HuH-7.5 (cell line): Measurements from ENCODE around the gene FAM72D.
"Not testable (repeated sequence)": the region's sequence is repeated elsewhere in the genome, so short reads cannot be mapped to it uniquely, and the experiment has no call there.

ENCODE experiments used
- DNase-seq: peaks from one replicate; pipeline ENCODE4 v3.0.0; 2011; ENCODE audit warnings: low spot score

FAM72D gene

GRCh38 chr1:145095284-145096057, at the start of gene FAM72D, which contains the start of gene SRGAP2B:
TSS of gene FAM72D (plus strand) at chr1:145095974. CDS start at chr1:145096848, 874 bp downstream.
TSS of gene SRGAP2B (minus strand) at chr1:145095328. CDS start at chr1:145092901, 2,427 bp downstream.
- not testable (repeated sequence) for DNase-seq

GRCh38 chr1:145047553-145047952, 48.2 kb upstream of the FAM72D start:
- DNase-seq = not testable (repeated sequence)

DNA sequence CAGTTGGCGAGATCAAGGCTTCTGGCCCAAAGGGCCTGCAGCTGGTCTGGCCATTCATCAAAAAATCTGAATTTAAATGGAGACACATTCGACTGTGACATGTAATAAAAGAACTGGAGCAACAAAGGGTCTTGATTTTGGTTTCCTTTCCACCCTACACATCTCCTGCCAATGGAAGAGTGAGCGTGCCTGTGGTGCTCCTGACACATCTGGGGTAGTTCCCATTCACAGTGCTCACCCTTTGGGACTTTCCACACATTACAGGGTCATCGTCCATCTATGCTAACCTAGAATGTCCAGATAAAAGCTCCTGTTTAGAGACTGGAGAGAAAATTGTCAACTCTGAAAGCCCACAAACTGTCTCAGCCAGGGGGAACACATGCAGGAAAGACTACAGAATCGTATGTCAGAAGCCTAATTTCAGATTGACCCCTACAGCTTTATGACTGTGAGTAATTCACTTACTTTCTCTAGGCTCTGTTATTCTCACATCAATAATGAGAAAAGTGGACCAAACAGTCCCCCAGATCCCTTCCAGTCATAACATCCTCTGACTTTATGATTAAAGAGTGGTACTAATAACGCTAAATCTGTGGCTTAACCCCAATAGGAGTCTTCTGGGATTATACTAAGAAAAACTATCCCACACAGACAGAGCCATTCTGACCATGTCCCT, 47.5 kb upstream of the FAM72D start:
- not testable (repeated sequence) for DNase-seq

DNA sequence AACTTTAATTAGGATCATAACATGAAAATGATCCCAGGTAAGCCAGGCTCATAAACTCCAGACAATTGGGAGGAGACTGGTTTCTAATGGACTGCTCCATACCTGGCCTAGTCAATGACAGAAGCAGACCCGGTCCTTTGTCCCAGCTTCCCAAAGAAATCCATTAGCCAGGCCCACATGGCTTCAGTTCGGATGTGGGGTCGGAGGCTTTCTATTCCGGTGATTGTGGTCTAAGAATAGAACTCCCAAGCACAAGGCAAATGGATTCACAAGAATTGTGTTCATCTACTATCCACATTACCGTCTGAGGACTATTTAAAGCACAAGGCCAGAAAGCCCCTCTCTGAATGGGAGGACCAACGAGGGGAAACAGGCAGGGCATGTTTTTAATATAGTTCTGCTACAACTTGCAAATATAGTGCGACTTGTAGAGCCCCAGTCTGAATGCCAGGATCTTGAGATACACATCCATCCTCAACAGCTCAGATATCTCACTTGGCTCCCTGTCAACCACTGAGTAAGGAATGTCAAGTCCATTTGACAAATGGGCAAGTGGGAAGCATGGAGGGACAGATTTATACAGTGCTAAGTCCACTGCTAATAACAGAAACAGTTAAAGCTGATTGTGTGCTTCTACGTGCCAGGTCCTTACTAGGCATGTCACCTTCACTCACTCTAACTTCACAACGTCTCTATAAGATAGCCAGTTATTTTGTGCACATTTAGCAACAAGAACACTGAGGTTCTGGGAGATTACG, 43.6 kb upstream of the FAM72D start:
- not testable (repeated sequence) for DNase-seq

DNA sequence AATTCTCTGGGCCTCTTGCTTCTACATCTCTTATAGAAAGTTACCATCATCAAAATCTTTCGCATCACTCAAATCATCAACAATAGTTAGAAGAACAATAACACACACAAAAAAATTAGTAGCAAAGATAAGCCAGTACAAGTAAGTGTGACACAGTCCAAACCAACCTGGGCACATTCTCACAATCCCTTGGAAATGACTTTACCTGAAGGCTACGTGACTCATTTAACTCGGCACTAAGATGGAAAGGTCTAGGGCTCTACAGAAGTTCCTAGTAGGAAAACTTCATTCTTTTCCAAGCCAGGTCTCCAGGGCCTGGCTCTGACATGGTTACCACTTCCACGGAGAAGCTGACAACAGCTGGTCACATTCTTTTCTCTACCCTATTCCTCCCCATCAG, 42.3 kb upstream of the FAM72D start:
- not testable (repeated sequence) for DNase-seq

GRCh38 chr1:145055217-145055760, 40.5 kb upstream of the FAM72D start:
- not testable (repeated sequence) for DNase-seq

DNA sequence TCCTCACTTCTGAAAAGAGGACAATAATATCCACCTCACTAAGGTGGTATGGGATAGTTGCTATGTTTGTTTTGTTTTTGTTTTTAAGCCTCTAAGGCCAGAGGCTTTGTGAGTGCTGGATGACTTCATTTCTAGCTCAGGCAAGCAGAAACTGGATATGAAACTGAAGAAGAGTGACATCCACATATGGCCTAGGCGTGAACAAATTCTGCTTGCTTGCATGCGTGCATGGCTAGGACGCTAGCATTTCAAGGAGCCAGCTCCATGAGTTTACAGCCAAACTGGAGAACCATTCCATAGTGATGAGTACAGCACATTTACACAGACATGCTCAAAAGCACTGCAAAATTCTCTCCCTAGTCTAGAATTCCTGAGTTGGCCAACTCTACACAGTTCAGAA, 37.6 kb upstream of the FAM72D start:
- not testable (repeated sequence) for DNase-seq

DNA sequence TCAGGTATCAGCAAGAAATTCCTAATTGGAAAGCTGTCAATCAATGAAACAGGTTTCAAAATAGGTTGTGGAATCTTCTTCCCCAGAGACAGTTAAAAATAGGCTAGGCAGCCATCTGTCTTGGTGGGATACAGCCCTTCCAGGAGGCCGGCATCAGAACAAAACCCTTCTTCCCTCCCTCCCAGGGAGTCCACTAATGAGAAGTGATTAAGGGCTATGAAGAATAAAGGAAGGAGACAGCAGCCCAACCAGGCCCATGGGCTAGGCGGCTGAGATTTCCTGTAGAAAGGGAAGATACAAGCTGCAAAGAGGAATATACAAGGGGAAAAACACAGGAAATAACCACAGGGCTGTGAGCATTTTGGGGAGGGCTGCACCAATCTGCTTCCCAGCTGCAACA, 32.5 kb upstream of the FAM72D start:
- DNase-seq = not testable (repeated sequence)

DNA sequence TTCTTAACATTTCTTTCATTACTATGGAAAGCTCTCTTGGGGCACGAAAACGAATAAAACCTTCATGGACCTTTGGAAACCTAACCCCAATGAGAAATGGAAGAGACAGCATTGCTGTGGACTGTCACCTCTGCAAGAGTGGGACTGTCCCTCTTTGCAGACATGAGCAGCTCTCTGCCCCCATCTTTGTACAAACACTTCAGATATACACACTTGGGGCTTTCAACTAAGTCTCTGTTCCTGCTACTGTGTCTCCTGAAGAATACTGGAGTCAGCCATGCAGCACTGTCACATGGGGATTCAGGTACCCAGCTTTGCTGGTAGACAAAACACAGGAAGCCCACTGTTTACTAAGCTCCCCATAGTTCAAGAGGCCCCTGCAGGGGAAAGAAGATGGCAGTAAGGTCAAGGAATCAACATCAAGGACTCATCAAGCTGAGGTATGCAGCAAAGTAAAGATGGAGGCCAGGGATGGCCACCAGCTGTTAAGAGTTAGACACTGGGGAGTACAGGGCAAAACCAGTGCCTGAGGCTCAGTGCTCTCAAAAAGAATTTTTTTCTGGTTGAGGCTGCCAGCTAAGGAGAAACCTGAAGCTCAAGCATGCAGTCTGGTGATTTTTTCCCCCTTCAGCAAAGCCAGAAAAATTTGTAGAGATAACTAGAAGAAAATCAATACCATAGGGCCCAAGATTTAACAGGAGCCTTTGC, 31.7 kb upstream of the FAM72D start:
- not testable (repeated sequence) for DNase-seq

DNA sequence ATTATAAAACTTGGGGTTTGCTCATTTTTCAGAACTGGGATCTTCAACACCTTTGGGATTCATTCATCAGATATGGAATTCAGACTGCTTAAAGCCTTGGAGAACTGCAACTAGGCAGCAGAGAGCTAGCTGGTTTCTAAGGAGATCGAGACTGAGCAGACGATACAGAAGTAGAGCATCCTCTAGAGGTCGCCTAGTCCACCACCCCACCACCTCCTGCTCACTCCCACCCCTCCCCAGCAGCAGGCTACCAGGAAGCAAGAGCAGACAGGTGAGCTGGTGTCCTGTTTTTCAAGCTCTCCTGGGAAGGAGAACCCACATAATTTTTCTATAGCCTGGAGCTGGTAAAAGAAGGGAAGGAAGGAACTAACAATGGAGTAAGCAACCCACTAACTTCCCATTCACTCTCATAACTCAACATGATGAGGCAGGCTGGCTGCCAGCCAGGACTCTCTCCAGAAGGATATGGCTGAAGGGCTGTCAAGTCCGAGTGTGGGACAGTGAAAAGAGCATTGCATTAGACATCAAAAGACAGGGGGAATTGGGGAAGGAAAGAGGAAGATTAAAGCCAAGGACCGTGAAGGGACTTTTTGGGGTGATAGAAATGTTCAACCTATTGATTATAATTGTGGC, 30.5 kb upstream of the FAM72D start:
- not testable (repeated sequence) for DNase-seq

DNA sequence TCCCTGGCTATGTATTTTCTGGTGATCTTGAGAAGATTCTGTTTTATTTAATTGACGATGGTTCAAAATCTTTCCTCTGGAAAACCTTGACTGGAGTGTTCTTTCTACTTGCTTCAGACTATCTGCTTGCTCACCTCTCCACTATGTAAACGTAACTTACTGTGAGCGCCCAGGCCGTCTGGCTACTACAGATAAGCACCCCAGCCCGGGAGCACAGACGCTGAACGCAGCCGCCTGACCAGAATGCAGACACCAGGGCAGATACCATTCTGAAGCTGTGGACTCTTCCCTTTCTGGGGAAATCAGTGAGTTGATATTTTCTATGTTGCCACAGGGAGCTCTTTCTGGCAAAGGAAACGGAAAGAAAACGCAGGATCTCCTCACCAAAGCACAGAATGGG, 29.3 kb upstream of the FAM72D start:
- not testable (repeated sequence) for DNase-seq

DNA sequence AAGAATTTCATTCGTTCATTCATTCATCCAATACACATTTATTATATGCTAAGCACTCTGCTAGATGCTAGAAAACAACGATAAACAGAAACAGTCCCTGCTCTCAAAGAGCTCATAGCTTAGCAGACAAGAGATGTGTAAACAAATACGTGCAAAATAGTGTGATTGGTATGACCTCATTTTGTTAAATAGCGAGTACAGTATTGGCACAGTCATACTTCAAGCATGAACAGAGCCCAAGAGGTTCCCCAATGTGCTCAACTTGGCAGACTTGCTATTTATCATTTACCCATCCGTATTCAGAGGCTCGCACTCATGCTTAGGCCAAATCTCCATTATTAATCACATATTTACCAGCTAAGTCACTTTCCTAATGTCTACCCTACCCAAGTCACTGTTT, 24.2 kb upstream of the FAM72D start:
- not testable (repeated sequence) for DNase-seq

DNA sequence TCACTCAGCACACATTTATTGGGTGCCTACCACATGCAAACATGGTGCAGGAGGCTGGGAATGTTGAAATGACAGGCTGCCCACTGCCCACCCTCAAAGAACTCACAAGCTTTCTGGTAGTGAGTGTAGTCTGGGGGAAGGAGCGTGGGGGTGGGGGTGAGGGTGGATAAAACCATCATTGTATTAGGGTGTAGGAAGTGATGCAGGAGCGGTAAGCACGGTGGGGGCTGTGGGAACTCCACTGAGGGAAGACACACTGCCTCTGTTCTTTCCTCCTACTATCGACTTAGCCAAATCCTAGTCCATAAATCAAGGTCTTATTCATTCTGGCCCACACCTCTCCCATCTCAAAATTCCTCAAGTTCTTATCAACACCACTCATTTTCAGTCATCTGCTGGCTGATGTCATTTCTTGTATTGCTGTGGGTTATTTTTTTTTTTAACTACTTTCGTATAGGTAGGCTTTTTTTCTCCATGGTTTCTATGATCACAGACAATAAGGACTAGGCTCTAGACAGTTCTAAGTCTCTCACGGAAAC, 21.7 kb upstream of the FAM72D start:
- not testable (repeated sequence) for DNase-seq

- DNase-seq = not testable (repeated sequence)
These were observed 18.9 kb upstream of the FAM72D start for GRCh38 chr1:145076877-145077276.

DNA sequence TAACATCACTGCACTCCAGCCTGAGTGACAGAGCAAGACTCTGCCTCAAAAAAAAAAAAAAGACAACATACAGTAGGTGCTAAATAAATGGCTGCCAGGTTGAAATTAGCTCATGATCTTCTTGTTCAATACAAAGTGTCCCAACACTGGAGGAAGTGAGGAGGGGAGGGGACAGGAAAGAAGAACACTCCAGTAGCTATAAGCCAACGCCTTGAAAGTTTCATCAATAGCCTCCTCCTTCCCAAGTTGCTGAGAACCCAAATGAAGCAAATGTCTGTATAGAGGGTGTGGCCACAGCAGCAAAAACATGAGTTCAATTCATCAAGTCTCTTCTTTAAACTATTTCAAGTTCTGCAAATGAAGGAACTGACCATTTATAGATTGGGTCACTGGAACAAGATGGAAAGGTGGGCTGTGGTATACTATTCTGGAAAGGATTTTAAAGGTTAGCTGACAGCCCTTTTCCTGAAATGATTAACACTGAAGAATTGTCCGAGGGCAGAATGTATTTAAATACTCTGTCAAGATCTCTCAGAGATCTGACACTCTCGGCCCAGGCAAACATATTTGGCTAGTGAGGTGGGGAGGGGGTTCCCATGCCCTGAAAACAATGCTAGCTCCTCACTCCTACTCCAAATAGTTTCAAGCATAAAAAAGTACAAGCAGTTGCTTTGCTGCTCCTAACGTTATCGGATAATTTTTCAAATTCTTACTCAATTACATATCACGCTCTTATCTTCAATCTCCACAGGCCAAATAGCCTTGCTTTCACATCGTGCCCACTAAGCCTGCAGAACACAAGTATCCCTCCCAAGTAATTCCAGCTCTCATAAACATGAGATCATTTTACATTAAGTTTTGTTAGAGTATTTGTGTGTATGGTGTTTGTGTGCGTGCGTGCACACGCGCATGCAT, 17.6 kb upstream of the FAM72D start:
- DNase-seq = not testable (repeated sequence)

- DNase-seq = not testable (repeated sequence)
These were observed 16.9 kb upstream of the FAM72D start for GRCh38 chr1:145078787-145079370.

GRCh38 chr1:145079737-145080136, 16.0 kb upstream of the FAM72D start:
- DNase-seq = not testable (repeated sequence)

GRCh38 chr1:145080193-145080592, 15.6 kb upstream of the FAM72D start:
- not testable (repeated sequence) for DNase-seq
